LNCaP clone FGC (cell line): ENCODE data around the gene PRDM16.

ENCODE experiments used
- DNase-seq: peaks from one replicate; pipeline ENCODE4 v3.0.0-alpha.2; 2011; ENCODE audit warnings: low read depth
- H3K4me3 ChIP-seq: 2 replicates; pipeline ENCODE4 v1.5.1; 2011; ENCODE audit warnings: mild to moderate bottlenecking, low read depth, low read length, control low read depth
- CTCF ChIP-seq: IDR thresholded peaks from 2 replicates; pipeline ENCODE4 v1.5.1; 2012; ENCODE audit warnings: mild to moderate bottlenecking; ENCODE audit not compliant: control insufficient read depth, insufficient read depth; ENCODE audit errors: extremely low read depth

PRDM16 gene

DNA sequence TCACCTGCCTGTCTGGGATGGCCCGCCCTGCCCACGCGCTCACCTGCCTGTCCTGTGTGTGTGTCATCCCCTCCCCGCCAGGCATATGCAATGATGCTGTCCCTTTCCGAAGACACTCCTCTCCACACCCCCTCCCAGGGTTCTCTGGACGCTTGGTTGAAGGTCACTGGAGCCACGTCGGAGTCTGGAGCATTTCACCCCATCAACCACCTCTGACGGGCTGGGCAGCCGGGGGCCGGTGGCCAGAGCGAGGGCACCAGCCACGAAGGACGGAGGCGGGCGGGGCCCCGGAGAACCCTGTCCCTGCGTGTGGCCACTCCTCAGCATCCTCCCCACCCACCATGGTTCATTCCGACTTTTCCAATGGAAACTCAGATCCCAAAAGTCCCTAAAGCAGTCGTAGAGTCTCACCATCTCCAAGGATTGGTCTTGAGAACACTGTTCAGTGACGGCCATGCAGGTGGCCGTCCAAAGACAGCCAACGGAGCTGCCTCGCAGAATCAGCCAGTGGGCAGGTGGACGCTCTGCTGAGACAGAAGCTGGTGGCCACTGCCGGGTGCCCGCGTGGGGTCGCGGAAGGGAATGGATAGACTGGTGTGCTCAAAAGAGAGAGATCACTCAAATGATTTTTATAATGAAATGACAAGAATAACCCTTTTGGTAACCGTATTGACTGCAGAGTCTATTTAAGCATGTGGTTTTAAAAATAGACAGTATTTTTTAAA, 364.8 kb downstream of the PRDM16 start:
- H3K4me3 ChIP-seq, result no peak overlapping the region
- DNase-seq, result no peak
- no peak for TF ChIP-seq CTCF

DNA sequence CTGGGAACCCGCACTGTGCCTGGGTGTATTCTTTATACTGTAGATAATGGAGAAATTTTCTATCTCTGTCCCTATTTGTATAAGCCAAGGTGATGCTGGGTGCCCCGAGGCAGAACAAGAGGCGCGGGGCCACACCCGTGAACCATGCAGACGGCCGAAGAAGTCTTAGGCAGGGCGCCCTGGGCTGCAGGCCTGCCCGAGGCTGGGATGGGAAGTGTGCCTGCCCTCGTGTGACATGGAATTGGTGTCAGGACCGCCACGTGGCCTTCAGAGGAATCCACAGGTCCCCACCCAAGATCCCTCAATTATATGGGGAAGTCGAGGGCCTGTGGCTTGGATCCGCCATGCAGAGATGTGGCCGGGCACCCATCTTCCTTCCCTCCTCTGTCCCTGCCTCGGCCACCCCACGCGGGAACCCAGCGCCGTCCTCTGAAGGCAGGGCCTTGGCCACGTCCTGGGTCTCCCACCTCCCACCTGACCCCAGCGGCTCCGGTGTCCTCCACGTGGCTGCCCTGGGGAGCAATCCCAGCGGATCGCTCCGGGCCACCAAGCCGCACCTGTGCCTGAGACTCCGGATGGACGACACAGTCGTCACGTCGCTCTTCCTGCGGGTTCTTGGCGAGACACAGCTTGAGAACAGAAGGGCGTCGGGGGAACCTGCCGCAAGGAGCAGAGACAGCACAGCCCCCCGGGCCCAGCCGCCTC, 365.6 kb downstream of the PRDM16 start:
- DNase-seq, result no peak
- TF ChIP-seq CTCF, result no peak
- H3K4me3 ChIP-seq, result no peak overlapping the region

DNA sequence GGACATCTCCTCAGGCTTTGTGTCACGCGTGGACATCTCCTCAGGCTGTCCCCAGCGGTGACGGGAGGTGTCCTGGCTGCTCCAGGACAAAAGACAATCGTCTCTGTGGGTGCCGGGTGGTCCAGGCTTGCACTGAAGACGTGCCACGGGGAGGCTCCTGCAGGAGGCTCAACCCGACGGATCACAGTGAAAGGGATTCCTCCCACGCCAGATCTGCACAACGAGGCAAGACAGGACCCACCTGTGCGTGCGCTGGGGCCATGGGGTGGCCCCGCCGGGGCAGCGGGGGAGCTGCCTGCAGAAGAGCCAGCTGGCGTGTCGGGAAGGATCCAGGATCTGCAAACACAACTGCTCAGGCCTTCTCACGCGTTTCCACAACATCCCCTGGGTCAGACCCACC, 366.7 kb downstream of the PRDM16 start:
- no peak for DNase-seq
- no peak overlapping the region for H3K4me3 ChIP-seq
- no peak for TF ChIP-seq CTCF

GRCh38 chr1:3436451-3436850, 367.4 kb downstream of the PRDM16 start:
- no peak overlapping the region for H3K4me3 ChIP-seq
- TF ChIP-seq CTCF, result no peak
- no peak for DNase-seq

DNA sequence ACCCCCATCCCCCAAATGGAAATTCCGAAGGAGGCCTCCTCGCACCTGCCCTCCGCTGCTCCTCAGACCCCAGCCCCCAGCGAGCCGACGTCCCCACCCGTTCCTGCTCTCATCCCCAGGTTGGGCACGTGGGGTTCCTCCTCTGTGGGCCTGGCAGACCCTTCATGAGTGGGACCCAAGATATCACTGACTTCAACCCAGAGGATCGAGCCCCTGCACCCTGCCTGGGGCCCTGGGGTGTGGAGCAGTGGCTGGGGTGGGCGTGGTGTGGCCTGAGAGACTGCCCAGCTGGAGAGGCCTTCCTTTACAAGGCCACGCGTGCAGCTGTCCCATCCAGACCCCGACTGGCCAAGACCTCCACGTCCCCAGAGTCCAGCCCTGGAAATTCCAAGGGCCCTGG, 367.9 kb downstream of the PRDM16 start:
- H3K4me3 ChIP-seq, result no peak overlapping the region
- TF ChIP-seq CTCF, result no peak
- no peak for DNase-seq

DNA sequence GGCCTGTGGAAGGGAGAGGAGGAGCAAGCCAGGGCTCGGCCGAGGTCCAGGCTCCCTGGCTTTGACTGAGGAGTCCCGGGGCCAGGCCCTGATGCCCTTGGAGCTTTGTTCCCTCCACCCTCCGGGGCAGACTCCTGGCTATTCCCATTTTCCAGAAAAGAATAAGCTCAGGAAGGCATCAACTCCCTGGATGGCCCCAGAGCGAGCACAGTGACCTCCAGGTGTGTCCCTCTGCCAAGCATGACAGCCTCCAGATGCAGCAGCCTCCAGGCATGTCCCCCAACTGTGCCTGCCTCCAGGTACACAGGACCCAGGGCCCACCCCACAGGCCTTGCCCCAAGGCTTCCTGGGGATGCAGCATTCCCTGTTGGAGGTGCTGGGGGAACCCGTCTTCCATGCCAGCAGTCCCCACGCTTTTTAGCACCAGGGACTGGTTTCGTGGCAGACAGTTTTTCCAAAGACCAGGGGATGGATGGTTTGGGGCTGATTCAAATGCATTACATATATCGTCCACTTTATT, 369.7 kb downstream of the PRDM16 start:
- no peak for TF ChIP-seq CTCF
- no peak overlapping the region for H3K4me3 ChIP-seq
- no peak for DNase-seq
